Mesenchymal stem cell (in vitro differentiated cells and primary cell): ENCODE measurements around the gene IMPA2. TPM values are rescaled to one million over a fixed set of nuclear protein-coding genes. Genes with fewer than 3 reads are reported as not detected.

Source experiments
- DNase-seq: peaks from one replicate; pipeline ENCODE4 v3.0.0-alpha.2; 2013
- H2AFZ ChIP-seq: one replicate; pipeline ENCODE4 v1.6.1; 2013; ENCODE audit warnings: low read depth, mild to moderate bottlenecking, control low read depth, inconsistent platforms, low read length, moderate library complexity
- H2AK5ac ChIP-seq: 2 replicates; pipeline ENCODE4 v1.6.1; 2013; ENCODE audit warnings: low read length, moderate library complexity, mild to moderate bottlenecking, inconsistent platforms; ENCODE audit not compliant: severe bottlenecking
- H2BK120ac ChIP-seq: one replicate; pipeline ENCODE4 v1.6.1; 2013; ENCODE audit warnings: low read depth, mild to moderate bottlenecking, inconsistent platforms, low read length, moderate library complexity
- H2BK12ac ChIP-seq, 2 experiments: one replicate each; pipeline ENCODE4 v1.6.1; 2013; ENCODE audit warnings: inconsistent platforms in 2 of 2, low read length in 2 of 2, mild to moderate bottlenecking in 2 of 2, moderate library complexity in 2 of 2, control low read depth in 1 of 2
- H2BK15ac ChIP-seq: one replicate; pipeline ENCODE4 v1.6.1; 2013; ENCODE audit warnings: mild to moderate bottlenecking, low read depth, inconsistent platforms; ENCODE audit not compliant: poor library complexity, severe bottlenecking
- H2BK5ac ChIP-seq: 2 replicates; pipeline ENCODE4 v1.6.1; 2013; ENCODE audit warnings: low read depth, mild to moderate bottlenecking, low read length, control low read depth, inconsistent platforms; ENCODE audit not compliant: poor library complexity, severe bottlenecking
- H3K14ac ChIP-seq, 2 experiments: one replicate each; pipeline ENCODE4 v1.6.1; 2013; ENCODE audit warnings: inconsistent platforms in 2 of 2, low read length in 2 of 2, control low read depth in 1 of 2, mild to moderate bottlenecking in 1 of 2, moderate library complexity in 1 of 2
- H3K18ac ChIP-seq, 2 experiments: one replicate each; pipeline ENCODE4 v1.6.1; 2013; ENCODE audit warnings: inconsistent platforms in 2 of 2, low read length in 2 of 2, control low read depth in 1 of 2, low read depth in 1 of 2, mild to moderate bottlenecking in 1 of 2
- H3K23ac ChIP-seq, 2 experiments: one replicate each; pipeline ENCODE4 v1.6.1; 2013; ENCODE audit warnings: inconsistent platforms in 2 of 2, low read length in 2 of 2, mild to moderate bottlenecking in 2 of 2, moderate library complexity in 2 of 2, control low read depth in 1 of 2
- H3K27ac ChIP-seq: 2 replicates; pipeline ENCODE4 v1.5.1; 2013; ENCODE audit warnings: mild to moderate bottlenecking, moderate library complexity, low read length, control low read depth, inconsistent platforms; ENCODE audit not compliant: poor library complexity, severe bottlenecking
- H3K27me3 ChIP-seq, 2 experiments: 2 replicates each; pipeline versions ENCODE4 v1.6.1 to v1.7.0; 2013; ENCODE audit warnings: low read length in 2 of 2, mild to moderate bottlenecking in 2 of 2, moderate library complexity in 2 of 2, control low read depth in 1 of 2, inconsistent platforms in 1 of 2; ENCODE audit not compliant: control insufficient read depth in 1 of 2, insufficient read depth in 1 of 2
- H3K36me3 ChIP-seq, 2 experiments: 2 replicates each; pipeline versions ENCODE4 v1.6.1 to v1.7.0; 2013; ENCODE audit warnings: low read length in 2 of 2, control low read depth in 1 of 2, inconsistent platforms in 1 of 2, low read depth in 1 of 2, mild to moderate bottlenecking in 1 of 2; ENCODE audit not compliant: insufficient read depth in 2 of 2, control insufficient read depth in 1 of 2
- H3K4ac ChIP-seq, 2 experiments: one replicate each; pipeline ENCODE4 v1.6.1; 2013; ENCODE audit warnings: inconsistent platforms in 2 of 2, low read length in 2 of 2, mild to moderate bottlenecking in 2 of 2, moderate library complexity in 2 of 2, control low read depth in 1 of 2, low read depth in 1 of 2
- H3K4me1 ChIP-seq: 2 replicates; pipeline ENCODE4 v1.6.1; 2013; ENCODE audit warnings: low read depth, low read length, control low read depth; ENCODE audit not compliant: control insufficient read depth, insufficient read depth
- H3K4me2 ChIP-seq: 2 replicates; pipeline ENCODE4 v1.6.1; 2013; ENCODE audit warnings: low read length, mild to moderate bottlenecking, inconsistent platforms; ENCODE audit not compliant: poor library complexity, severe bottlenecking
- H3K4me3 ChIP-seq, 2 experiments: 2 replicates each; pipeline versions ENCODE4 v1.5.1 to v1.7.0; 2013; ENCODE audit warnings: low read length in 2 of 2, mild to moderate bottlenecking in 2 of 2, control low read depth in 1 of 2, low read depth in 1 of 2; ENCODE audit not compliant: insufficient read depth in 1 of 2
- H3K79me1 ChIP-seq: replicated peaks from 2 replicates; pipeline ENCODE4 v1.6.1; 2013; ENCODE audit warnings: mild to moderate bottlenecking, control low read depth, low read length, inconsistent platforms; ENCODE audit not compliant: poor library complexity, severe bottlenecking
- H3K9ac ChIP-seq: 2 replicates; pipeline ENCODE4 v1.7.0; 2013; ENCODE audit warnings: mild to moderate bottlenecking, low read length, moderate library complexity
- H3K9me3 ChIP-seq: 2 replicates; pipeline ENCODE4 v1.7.0; 2013; ENCODE audit warnings: mild to moderate bottlenecking, low read length; ENCODE audit not compliant: control insufficient read depth
- H4K8ac ChIP-seq: one replicate; pipeline ENCODE4 v1.6.1; 2013; ENCODE audit warnings: inconsistent platforms, mild to moderate bottlenecking, low read length, moderate library complexity
- H4K91ac ChIP-seq: one replicate; pipeline ENCODE4 v1.6.1; 2013; ENCODE audit warnings: mild to moderate bottlenecking, low read length, inconsistent platforms
- WGBS: methylation state at CpG from one replicate; pipeline ENCODE4 v1.1.7; 2013; ENCODE audit warnings: mixed read lengths; 5-methylcytosine and 5-hydroxymethylcytosine counted together
- polyA plus RNA-seq, 2 experiments: library from polyadenylated mRNA; stranded (reverse); fragments of 200-250 nt; gene quantifications; one replicate each; pipeline ENCODE4 v1.2.3, GENCODE V29; 2013

Gene IMPA2
- 12.3 TPM for polyA plus RNA-seq (2013, experiment 1 of 2)
- polyA plus RNA-seq (2013, experiment 2 of 2), result 12.2 TPM

DNA sequence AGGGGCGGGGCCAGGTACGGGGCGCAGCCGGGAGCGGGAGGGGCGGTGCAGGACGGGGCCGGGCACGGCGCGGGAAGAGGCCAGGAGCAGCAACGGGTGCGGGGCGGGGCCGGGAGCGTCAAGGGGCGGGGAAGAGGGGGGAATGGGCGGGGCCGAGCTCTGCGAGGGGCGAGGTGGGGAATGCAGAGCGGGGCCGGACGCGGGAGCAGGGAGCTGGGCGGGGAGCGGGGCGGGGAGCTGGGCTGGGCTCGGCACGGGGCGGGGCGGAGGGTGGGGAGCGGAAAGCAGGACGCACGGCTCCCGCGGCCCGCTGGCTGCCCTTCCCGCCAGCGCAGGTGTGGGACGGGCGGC lies at the start of gene IMPA2:
Gene IMPA2 (plus strand): TSS at position 316 of the 351 bp plus-strand sequence. CDS start 163 bp downstream, outside the sequence.
- Histone ChIP-seq H3K36me3 (peaks cover 5 to 12% of the 10 kb centered on the region in 2 experiments), H3K27ac (peak within 1 kb of the TSS; percentile 83), H2BK15ac (peak within 1 kb of the TSS; percentile 89), H3K27me3 (no peaks in the 10 kb centered on the region), H2AK5ac (no peak within 1 kb of the TSS), H4K8ac (peak within 1 kb of the TSS; percentile 91), H3K4me1 (peaks cover 24% of the 10 kb centered on the region), H3K9me3 (no peaks in the 10 kb centered on the region), H2AFZ (peak within 1 kb of the TSS; percentile 91), H3K4me3 (peak within 1 kb of the TSS; percentile 79 to 91), H3K23ac (peak within 1 kb of the TSS in 1 of 2 experiments; percentile 92), H2BK120ac (peak within 1 kb of the TSS; percentile 73), H2BK12ac (peak within 1 kb of the TSS in 1 of 2 experiments; percentile 95), H2BK5ac (peak within 1 kb of the TSS; percentile 89), H3K4ac (peak within 1 kb of the TSS; percentile 88 to 93), H4K91ac (peak within 1 kb of the TSS; percentile 92), H3K4me2 (peak within 1 kb of the TSS; percentile 95), H3K18ac (peak within 1 kb of the TSS; percentile 92 to 94), H3K79me1 (peaks cover 16% of the 10 kb centered on the region), H3K14ac (peak within 1 kb of the TSS; percentile 75 to 94), H3K9ac (peak within 1 kb of the TSS; percentile 95)
- 4% methylated on average over 19 of the region's 42 CpGs for WGBS
- DNase-seq, result no peak

- Histone ChIP-seq H2BK120ac (no peak overlapping the region), H3K79me1 (no peaks in the 10 kb centered on the region), H2AK5ac (no peak overlapping the region), H4K91ac (no peak overlapping the region), H3K9me3 (no peaks in the 10 kb centered on the region), H2BK15ac (no peak overlapping the region), H3K23ac (no peak overlapping the region), H2AFZ (no peak overlapping the region), H3K14ac (peak overlapping the region in 1 of 2 experiments; percentile 39), H3K36me3 (no peaks in the 10 kb centered on the region), H3K4me2 (no peak overlapping the region), H3K4me3 (no peak overlapping the region), H2BK12ac (peak overlapping the region in 1 of 2 experiments; percentile 54), H3K4me1 (peaks cover 1% of the 10 kb centered on the region), H3K4ac (no peak overlapping the region), H3K27ac (no peak overlapping the region), H2BK5ac (no peak overlapping the region), H4K8ac (no peak overlapping the region), H3K9ac (no peak overlapping the region), H3K18ac (no peak overlapping the region), H3K27me3 (no peaks in the 10 kb centered on the region)
- DNase-seq, result no peak
- 95% methylated on average over 11 of the region's 14 CpGs for WGBS
Measured at GRCh38 chr18:11932393-11932792, 48.9 kb upstream of the IMPA2 start.

GRCh38 chr18:11937874-11938478 lies 43.3 kb upstream of the IMPA2 start:
- H2BK5ac ChIP-seq, result no peak overlapping the region
- H3K27ac ChIP-seq, result no peak overlapping the region
- no peak overlapping the region for H2AK5ac ChIP-seq
- H3K27me3 ChIP-seq, result no peaks in the 10 kb centered on the region
- no peak overlapping the region for H2BK12ac ChIP-seq
- no peak overlapping the region for H4K91ac ChIP-seq
- peak; percentile 69 for DNase-seq
- no peak overlapping the region for H3K18ac ChIP-seq
- H4K8ac ChIP-seq, result no peak overlapping the region
- no peak overlapping the region for H3K23ac ChIP-seq
- no peaks in the 10 kb centered on the region for H3K36me3 ChIP-seq
- no peak overlapping the region for H3K4me3 ChIP-seq
- H2AFZ ChIP-seq, result no peak overlapping the region
- no peaks in the 10 kb centered on the region for H3K9me3 ChIP-seq
- no peak overlapping the region for H3K4ac ChIP-seq
- H3K14ac ChIP-seq, result no peak overlapping the region
- H2BK120ac ChIP-seq, result no peak overlapping the region
- H3K4me2 ChIP-seq, result no peak overlapping the region
- WGBS, result no CpG with 5 or more reads among the region's 4 CpGs
- H3K9ac ChIP-seq, result no peak overlapping the region
- no peaks in the 10 kb centered on the region for H3K4me1 ChIP-seq
- H2BK15ac ChIP-seq, result no peak overlapping the region
- no peaks in the 10 kb centered on the region for H3K79me1 ChIP-seq

GRCh38 chr18:11940956-11941355 lies 40.4 kb upstream of the IMPA2 start:
- Histone ChIP-seq H3K4me1 (peaks cover 2% of the 10 kb centered on the region), H3K27ac (no peak overlapping the region), H3K14ac (no peak overlapping the region), H3K4me2 (no peak overlapping the region), H3K9ac (no peak overlapping the region), H4K8ac (no peak overlapping the region), H3K36me3 (no peaks in the 10 kb centered on the region), H3K23ac (no peak overlapping the region), H2BK15ac (no peak overlapping the region), H2BK5ac (no peak overlapping the region), H3K4me3 (no peak overlapping the region), H2AFZ (no peak overlapping the region), H2AK5ac (no peak overlapping the region), H3K9me3 (no peaks in the 10 kb centered on the region), H4K91ac (no peak overlapping the region), H3K79me1 (no peaks in the 10 kb centered on the region), H2BK120ac (no peak overlapping the region), H3K18ac (no peak overlapping the region), H3K27me3 (no peaks in the 10 kb centered on the region), H3K4ac (no peak overlapping the region), H2BK12ac (no peak overlapping the region)
- no peak for DNase-seq
- no CpG with 5 or more reads among the region's 2 CpGs for WGBS
